GM23338 (cell line): ENCODE measurements around the gene GCSH. TPM values are rescaled to one million over a fixed set of nuclear protein-coding genes. Genes with fewer than 3 reads are reported as not detected.

Experiments
- ATAC-seq: fragments of 200-7000 bp; cut with Tn5 transposase; 3 replicates; pipeline ENCODE4 v1.9.1; 2020
- DNase-seq: peaks from one replicate; pipeline ENCODE4 v3.0.0-alpha.2; 2015; ENCODE audit warnings: low spot score
- H2AFZ ChIP-seq: fragments of 200-600 bp; sonication (generic); 2 replicates; pipeline ENCODE4 v1.8.0; 2016; ENCODE audit warnings: antibody characterized with exemption, mild to moderate bottlenecking, moderate library complexity
- H3F3A ChIP-seq: fragments of 200-600 bp; sonication (generic); replicated peaks from 2 replicates; pipeline ENCODE4 v1.8.0; 2017; ENCODE audit warnings: antibody characterized with exemption, mixed run types, low read depth
- H3K27ac ChIP-seq: fragments of 200-600 bp; sonication (generic); 2 replicates; pipeline ENCODE4 v1.6.1; 2016; ENCODE audit warnings: low read depth
- H3K27me3 ChIP-seq: fragments of 200-600 bp; sonication (generic); 2 replicates; pipeline ENCODE4 v1.8.0; 2016; ENCODE audit warnings: mild to moderate bottlenecking, mixed run types, moderate library complexity; ENCODE audit not compliant: insufficient read depth
- H3K36me3 ChIP-seq: fragments of 200-600 bp; sonication (generic); 2 replicates; pipeline ENCODE4 v1.8.0; 2016; ENCODE audit warnings: mild to moderate bottlenecking; ENCODE audit not compliant: insufficient read depth
- H3K4me1 ChIP-seq: fragments of 200-600 bp; sonication (generic); 2 replicates; pipeline ENCODE4 v1.8.0; 2016; ENCODE audit warnings: mild to moderate bottlenecking, moderate library complexity; ENCODE audit not compliant: insufficient read depth
- H3K4me2 ChIP-seq: fragments of 200-600 bp; sonication (generic); 2 replicates; pipeline ENCODE4 v1.7.1; 2017; ENCODE audit warnings: mixed run types
- H3K4me3 ChIP-seq: fragments of 200-600 bp; sonication (generic); 2 replicates; pipeline ENCODE4 v1.6.1; 2016; ENCODE audit warnings: mixed run types
- H3K79me2 ChIP-seq: fragments of 200-600 bp; sonication (generic); replicated peaks from 2 replicates; pipeline ENCODE4 v1.8.0; 2017; ENCODE audit warnings: mild to moderate bottlenecking; ENCODE audit not compliant: insufficient read depth
- H3K9me2 ChIP-seq: fragments of 200-600 bp; sonication (generic); 2 replicates; pipeline ENCODE4 v1.8.0; 2017; ENCODE audit not compliant: insufficient read depth
- H4K20me1 ChIP-seq: fragments of 200-600 bp; sonication (generic); replicated peaks from 2 replicates; pipeline ENCODE4 v1.8.0; 2017; ENCODE audit warnings: mild to moderate bottlenecking; ENCODE audit not compliant: insufficient read depth
- H3K27ac Mint-ChIP-seq: 2 replicates; pipeline ENCODE4 v1.8.0; 2020; ENCODE audit warnings: inconsistent platforms, mild to moderate bottlenecking, moderate library complexity, mixed read lengths
- H3K27me3 Mint-ChIP-seq: 3 replicates; pipeline ENCODE4 v1.8.0; 2022; ENCODE audit warnings: low read depth, mild to moderate bottlenecking, moderate library complexity, mixed read lengths, inconsistent platforms; ENCODE audit not compliant: insufficient read depth, poor library complexity
- H3K36me3 Mint-ChIP-seq: 3 replicates; pipeline ENCODE4 v1.8.0; 2021; ENCODE audit warnings: low read depth, mild to moderate bottlenecking, inconsistent platforms, moderate library complexity, mixed read lengths
- H3K4me1 Mint-ChIP-seq: 3 replicates; pipeline ENCODE4 v1.8.0; 2020; ENCODE audit warnings: mild to moderate bottlenecking, inconsistent platforms, mixed read lengths
- H3K4me3 Mint-ChIP-seq: 3 replicates; pipeline ENCODE4 v1.8.0; 2021; ENCODE audit warnings: moderate library complexity, mild to moderate bottlenecking, inconsistent platforms, mixed read lengths
- H3K9me3 Mint-ChIP-seq: 3 replicates; pipeline ENCODE4 v1.8.0; 2020; ENCODE audit warnings: moderate library complexity, mild to moderate bottlenecking, inconsistent platforms, mixed read lengths
- CREB1 ChIP-seq: fragments of 250-450 bp; sonication (Bioruptor Pico); IDR thresholded peaks from 2 replicates; pipeline ENCODE4 v1.5.0; 2020; ENCODE audit warnings: low read depth, mild to moderate bottlenecking, moderate library complexity
- EZH2 ChIP-seq: fragments of 200-600 bp; sonication (generic); IDR thresholded peaks from one replicate; pipeline ENCODE4 v1.8.0; 2017; ENCODE audit warnings: antibody characterized with exemption, mild to moderate bottlenecking, low read depth; ENCODE audit not compliant: unreplicated experiment
- EZH2phosphoT487 ChIP-seq: fragments of 200-600 bp; sonication (generic); IDR thresholded peaks from one replicate; pipeline ENCODE4 v1.8.1; 2018; ENCODE audit warnings: antibody characterized with exemption; ENCODE audit not compliant: unreplicated experiment
- JUNB ChIP-seq: IDR thresholded peaks from one replicate; pipeline ENCODE4 v1.6.1; 2016; ENCODE audit warnings: antibody characterized with exemption; ENCODE audit not compliant: unreplicated experiment
- NANOG ChIP-seq: IDR thresholded peaks from 2 replicates; pipeline ENCODE4 v1.6.1; 2016; ENCODE audit warnings: antibody characterized with exemption, borderline replicate concordance
- POLR2AphosphoS5 ChIP-seq: IDR thresholded peaks from 2 replicates; pipeline ENCODE4 v1.6.1; 2016; ENCODE audit warnings: antibody characterized with exemption, low read depth
- STAT1 ChIP-seq: IDR thresholded peaks from one replicate; pipeline ENCODE4 v1.6.1; 2016; ENCODE audit warnings: antibody characterized with exemption; ENCODE audit not compliant: unreplicated experiment
- ZNF114 ChIP-seq: fragments of 250-450 bp; sonication (Bioruptor Pico); IDR thresholded peaks from 2 replicates; pipeline ENCODE4 v1.5.0; 2020; ENCODE audit warnings: mild to moderate bottlenecking, moderate library complexity
- ZNF331 ChIP-seq: fragments of 250-450 bp; sonication (Bioruptor Pico); IDR thresholded peaks from 2 replicates; pipeline ENCODE4 v1.5.0; 2020; ENCODE audit warnings: low read depth, mild to moderate bottlenecking, moderate library complexity
- polyA plus RNA-seq: library from polyadenylated mRNA; unstranded; fragments of >200 nt; fragmentation: Nextera tagmentation; extraction: Ambion mirVana; gene quantifications from 2 replicates; pipeline ENCODE4 v1.2.1, GENCODE V29; 2016
- total RNA-seq: library from RNA; depleted of rRNA; stranded (reverse); fragments of >200 nt; shearing (Covaris generic); gene quantifications from 2 replicates; pipeline ENCODE4 v1.2.3, GENCODE V29; 2014
- TF ChIP-seq, protein P1 (sequence below): fragments of 250-450 bp; sonication (Bioruptor Pico); IDR thresholded peaks from 2 replicates; pipeline ENCODE4 v1.5.0; 2020; ENCODE audit warnings: mild to moderate bottlenecking, moderate library complexity
- TF ChIP-seq, protein P2 (sequence below), 2 experiments: fragments of 200-600 bp in 1 of 2; sonication (generic) in 1 of 2; conservative IDR thresholded peaks; 2 replicates each; pipeline versions ENCODE4 v1.5.1 to v1.6.1; 2016 to 2017; ENCODE audit warnings: antibody characterized with exemption in 2 of 2, low read depth in 2 of 2, mild to moderate bottlenecking in 2 of 2, moderate library complexity in 1 of 2
- TF ChIP-seq, protein P3 (sequence below): IDR thresholded peaks from one replicate; pipeline ENCODE4 v1.6.1; 2018; ENCODE audit warnings: antibody characterized with exemption; ENCODE audit not compliant: unreplicated experiment

GCSH gene
- total and polyA plus RNA-seq, 2 experiments from 2014 or later = 118 to 389 TPM

- TF ChIP-seq, protein P1, sequence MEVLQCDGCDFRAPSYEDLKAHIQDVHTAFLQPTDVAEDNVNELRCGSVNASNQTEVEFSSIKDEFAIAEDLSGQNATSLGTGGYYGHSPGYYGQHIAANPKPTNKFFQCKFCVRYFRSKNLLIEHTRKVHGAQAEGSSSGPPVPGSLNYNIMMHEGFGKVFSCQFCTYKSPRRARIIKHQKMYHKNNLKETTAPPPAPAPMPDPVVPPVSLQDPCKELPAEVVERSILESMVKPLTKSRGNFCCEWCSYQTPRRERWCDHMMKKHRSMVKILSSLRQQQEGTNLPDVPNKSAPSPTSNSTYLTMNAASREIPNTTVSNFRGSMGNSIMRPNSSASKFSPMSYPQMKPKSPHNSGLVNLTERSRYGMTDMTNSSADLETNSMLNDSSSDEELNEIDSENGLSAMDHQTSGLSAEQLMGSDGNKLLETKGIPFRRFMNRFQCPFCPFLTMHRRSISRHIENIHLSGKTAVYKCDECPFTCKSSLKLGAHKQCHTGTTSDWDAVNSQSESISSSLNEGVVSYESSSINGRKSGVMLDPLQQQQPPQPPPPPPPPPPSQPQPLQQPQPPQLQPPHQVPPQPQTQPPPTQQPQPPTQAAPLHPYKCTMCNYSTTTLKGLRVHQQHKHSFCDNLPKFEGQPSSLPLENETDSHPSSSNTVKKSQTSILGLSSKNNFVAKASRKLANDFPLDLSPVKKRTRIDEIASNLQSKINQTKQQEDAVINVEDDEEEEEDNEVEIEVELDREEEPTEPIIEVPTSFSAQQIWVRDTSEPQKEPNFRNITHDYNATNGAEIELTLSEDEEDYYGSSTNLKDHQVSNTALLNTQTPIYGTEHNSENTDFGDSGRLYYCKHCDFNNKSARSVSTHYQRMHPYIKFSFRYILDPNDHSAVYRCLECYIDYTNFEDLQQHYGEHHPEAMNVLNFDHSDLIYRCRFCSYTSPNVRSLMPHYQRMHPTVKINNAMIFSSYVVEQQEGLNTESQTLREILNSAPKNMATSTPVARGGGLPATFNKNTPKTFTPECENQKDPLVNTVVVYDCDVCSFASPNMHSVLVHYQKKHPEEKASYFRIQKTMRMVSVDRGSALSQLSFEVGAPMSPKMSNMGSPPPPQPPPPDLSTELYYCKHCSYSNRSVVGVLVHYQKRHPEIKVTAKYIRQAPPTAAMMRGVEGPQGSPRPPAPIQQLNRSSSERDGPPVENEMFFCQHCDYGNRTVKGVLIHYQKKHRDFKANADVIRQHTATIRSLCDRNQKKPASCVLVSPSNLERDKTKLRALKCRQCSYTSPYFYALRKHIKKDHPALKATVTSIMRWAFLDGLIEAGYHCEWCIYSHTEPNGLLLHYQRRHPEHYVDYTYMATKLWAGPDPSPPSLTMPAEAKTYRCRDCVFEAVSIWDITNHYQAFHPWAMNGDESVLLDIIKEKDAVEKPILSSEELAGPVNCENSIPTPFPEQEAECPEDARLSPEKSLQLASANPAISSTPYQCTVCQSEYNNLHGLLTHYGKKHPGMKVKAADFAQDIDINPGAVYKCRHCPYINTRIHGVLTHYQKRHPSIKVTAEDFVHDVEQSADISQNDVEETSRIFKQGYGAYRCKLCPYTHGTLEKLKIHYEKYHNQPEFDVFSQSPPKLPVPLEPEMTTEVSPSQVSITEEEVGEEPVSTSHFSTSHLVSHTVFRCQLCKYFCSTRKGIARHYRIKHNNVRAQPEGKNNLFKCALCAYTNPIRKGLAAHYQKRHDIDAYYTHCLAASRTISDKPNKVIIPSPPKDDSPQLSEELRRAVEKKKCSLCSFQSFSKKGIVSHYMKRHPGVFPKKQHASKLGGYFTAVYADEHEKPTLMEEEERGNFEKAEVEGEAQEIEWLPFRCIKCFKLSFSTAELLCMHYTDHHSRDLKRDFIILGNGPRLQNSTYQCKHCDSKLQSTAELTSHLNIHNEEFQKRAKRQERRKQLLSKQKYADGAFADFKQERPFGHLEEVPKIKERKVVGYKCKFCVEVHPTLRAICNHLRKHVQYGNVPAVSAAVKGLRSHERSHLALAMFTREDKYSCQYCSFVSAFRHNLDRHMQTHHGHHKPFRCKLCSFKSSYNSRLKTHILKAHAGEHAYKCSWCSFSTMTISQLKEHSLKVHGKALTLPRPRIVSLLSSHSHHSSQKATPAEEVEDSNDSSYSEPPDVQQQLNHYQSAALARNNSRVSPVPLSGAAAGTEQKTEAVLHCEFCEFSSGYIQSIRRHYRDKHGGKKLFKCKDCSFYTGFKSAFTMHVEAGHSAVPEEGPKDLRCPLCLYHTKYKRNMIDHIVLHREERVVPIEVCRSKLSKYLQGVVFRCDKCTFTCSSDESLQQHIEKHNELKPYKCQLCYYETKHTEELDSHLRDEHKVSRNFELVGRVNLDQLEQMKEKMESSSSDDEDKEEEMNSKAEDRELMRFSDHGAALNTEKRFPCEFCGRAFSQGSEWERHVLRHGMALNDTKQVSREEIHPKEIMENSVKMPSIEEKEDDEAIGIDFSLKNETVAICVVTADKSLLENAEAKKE (CRISPR knock-in tag) = no peak
- no peak for TF ChIP-seq ZNF114 (CRISPR knock-in tag)
- TF ChIP-seq EZH2 = no peak
- no peak for TF ChIP-seq POLR2AphosphoS5
- TF ChIP-seq, protein P2, sequence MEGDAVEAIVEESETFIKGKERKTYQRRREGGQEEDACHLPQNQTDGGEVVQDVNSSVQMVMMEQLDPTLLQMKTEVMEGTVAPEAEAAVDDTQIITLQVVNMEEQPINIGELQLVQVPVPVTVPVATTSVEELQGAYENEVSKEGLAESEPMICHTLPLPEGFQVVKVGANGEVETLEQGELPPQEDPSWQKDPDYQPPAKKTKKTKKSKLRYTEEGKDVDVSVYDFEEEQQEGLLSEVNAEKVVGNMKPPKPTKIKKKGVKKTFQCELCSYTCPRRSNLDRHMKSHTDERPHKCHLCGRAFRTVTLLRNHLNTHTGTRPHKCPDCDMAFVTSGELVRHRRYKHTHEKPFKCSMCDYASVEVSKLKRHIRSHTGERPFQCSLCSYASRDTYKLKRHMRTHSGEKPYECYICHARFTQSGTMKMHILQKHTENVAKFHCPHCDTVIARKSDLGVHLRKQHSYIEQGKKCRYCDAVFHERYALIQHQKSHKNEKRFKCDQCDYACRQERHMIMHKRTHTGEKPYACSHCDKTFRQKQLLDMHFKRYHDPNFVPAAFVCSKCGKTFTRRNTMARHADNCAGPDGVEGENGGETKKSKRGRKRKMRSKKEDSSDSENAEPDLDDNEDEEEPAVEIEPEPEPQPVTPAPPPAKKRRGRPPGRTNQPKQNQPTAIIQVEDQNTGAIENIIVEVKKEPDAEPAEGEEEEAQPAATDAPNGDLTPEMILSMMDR (conservative IDR thresholded peaks at IDR 0.05; ENCODE audit: low read depth in 2 of 2) = no peak
- no peak for TF ChIP-seq ZNF331 (CRISPR knock-in tag)
- TF ChIP-seq JUNB = no peak
- TF ChIP-seq NANOG = no peak
These were observed 27.1 kb downstream of the GCSH start (continued) for GRCh38 chr16:81069063-81069462.

DNA sequence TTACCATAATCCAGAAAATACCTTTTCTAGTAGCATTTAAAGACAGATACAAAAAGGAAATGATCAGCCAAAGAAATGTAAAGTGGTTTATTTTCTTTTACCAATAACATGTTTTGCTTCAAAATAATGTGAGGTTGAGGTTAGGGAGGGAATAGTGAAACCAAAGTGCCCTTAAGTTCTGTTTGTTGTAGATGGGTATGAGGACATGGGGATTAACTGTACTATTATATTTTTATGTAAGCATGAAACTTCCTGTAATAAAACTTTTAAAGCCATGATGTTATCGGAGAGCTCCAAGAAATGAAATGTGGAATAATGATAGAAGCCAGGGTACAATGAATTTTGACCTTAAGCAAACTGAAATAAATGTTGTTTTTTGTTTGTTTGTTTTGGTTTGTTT is 29.0 kb downstream of the GCSH start:
- no peak overlapping the region for H2AFZ ChIP-seq
- no peak for ATAC-seq
- H3K4me1 Mint-ChIP-seq = peaks cover 8% of the 10 kb centered on the region
- TF ChIP-seq, protein P3, sequence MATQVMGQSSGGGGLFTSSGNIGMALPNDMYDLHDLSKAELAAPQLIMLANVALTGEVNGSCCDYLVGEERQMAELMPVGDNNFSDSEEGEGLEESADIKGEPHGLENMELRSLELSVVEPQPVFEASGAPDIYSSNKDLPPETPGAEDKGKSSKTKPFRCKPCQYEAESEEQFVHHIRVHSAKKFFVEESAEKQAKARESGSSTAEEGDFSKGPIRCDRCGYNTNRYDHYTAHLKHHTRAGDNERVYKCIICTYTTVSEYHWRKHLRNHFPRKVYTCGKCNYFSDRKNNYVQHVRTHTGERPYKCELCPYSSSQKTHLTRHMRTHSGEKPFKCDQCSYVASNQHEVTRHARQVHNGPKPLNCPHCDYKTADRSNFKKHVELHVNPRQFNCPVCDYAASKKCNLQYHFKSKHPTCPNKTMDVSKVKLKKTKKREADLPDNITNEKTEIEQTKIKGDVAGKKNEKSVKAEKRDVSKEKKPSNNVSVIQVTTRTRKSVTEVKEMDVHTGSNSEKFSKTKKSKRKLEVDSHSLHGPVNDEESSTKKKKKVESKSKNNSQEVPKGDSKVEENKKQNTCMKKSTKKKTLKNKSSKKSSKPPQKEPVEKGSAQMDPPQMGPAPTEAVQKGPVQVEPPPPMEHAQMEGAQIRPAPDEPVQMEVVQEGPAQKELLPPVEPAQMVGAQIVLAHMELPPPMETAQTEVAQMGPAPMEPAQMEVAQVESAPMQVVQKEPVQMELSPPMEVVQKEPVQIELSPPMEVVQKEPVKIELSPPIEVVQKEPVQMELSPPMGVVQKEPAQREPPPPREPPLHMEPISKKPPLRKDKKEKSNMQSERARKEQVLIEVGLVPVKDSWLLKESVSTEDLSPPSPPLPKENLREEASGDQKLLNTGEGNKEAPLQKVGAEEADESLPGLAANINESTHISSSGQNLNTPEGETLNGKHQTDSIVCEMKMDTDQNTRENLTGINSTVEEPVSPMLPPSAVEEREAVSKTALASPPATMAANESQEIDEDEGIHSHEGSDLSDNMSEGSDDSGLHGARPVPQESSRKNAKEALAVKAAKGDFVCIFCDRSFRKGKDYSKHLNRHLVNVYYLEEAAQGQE = no peak
- no peak for TF ChIP-seq EZH2phosphoT487
- TF ChIP-seq POLR2AphosphoS5 = no peak
- TF ChIP-seq ZNF114 (CRISPR knock-in tag) = no peak
- TF ChIP-seq STAT1 = no peak
- no peak for TF ChIP-seq EZH2
- no peak for TF ChIP-seq NANOG
- no peak for TF ChIP-seq CREB1 (CRISPR knock-in tag)
- TF ChIP-seq, protein P2 (conservative IDR thresholded peaks at IDR 0.05; ENCODE audit: low read depth in 2 of 2) = no peak

More for the DNA sequence above, 29.0 kb downstream of the GCSH start:
- H3K27me3 Mint-ChIP-seq = peaks cover 2% of the 10 kb centered on the region
- H3K9me3 Mint-ChIP-seq = no peaks in the 10 kb centered on the region
- H3K27ac Mint-ChIP-seq = no peak overlapping the region
- H3K36me3 Mint-ChIP-seq = no peaks in the 10 kb centered on the region
- H3K4me2 ChIP-seq = no peak overlapping the region
- H3K4me3 Mint-ChIP-seq = no peak overlapping the region
- no peaks in the 10 kb centered on the region for H4K20me1 ChIP-seq
- no peak for DNase-seq
- H3K4me1 ChIP-seq = peaks cover 6% of the 10 kb centered on the region; the same call in 1 of the 2 replicates
- no peaks in the 10 kb centered on the region for H3K9me2 ChIP-seq
- H3F3A ChIP-seq = no peaks in the 10 kb centered on the region
- no peak overlapping the region for H3K4me3 ChIP-seq
- H3K27ac ChIP-seq = no peak overlapping the region
- no peaks in the 10 kb centered on the region for H3K79me2 ChIP-seq
- no peaks in the 10 kb centered on the region for H3K27me3 ChIP-seq
- H3K36me3 ChIP-seq = no peaks in the 10 kb centered on the region
